Tongue (tissue), 2 donors: ENCODE data around the gene MYO5C. TPM values are rescaled to one million over a fixed set of nuclear protein-coding genes. Genes with fewer than 3 reads are reported as not detected.

ENCODE experiments used
- DNase-seq: peaks from one replicate; pipeline ENCODE4 v3.0.0-alpha.2; 2015
- total RNA-seq: library from RNA; depleted of rRNA; stranded (reverse); fragments of >200 nt; gene quantifications from one replicate; pipeline ENCODE4 v1.2.3, GENCODE V29; 2014

Gene MYO5C
- total RNA-seq: 11.0 TPM

DNA sequence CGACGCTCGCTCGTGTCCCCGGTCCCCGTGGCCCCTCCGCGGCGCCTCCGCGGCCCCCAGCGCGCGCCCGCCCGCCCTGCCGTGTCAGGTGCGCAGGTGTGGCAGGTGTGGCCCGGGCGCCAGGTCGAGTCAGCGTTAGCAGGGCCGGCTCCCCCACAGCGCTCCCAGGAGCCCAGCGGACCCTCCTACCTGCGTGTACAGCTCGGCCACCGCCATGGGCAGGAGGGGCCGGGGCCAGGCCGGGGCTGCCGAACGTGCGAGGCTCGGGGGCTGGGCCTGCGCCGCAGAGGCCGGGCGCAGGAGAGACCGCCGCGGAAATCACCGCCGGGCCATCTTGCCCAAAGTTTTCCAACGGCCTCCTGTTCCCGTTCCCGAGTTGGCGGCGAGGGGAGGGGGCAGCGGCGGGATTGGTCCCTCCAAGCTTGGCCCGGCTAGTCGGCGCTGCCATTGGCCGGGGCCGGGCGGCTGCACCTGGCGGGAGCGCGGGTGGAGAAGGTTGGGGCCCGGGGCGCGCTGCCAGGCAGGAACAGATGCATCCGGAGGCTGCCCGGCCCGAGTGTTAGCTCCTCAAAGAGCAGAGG is at the start of gene MYO5C:
Gene MYO5C (minus strand): TSS at position 384 of the 581 bp plus-strand sequence. CDS start 168 bp downstream, at position 216.
- peak; percentile 91 for DNase-seq

- no peak for DNase-seq
Observed at GRCh38 chr15:52344592-52344991, 49.0 kb upstream of the MYO5C start.

- no peak for DNase-seq
Observed at GRCh38 chr15:52343831-52344230, 48.2 kb upstream of the MYO5C start.

DNA sequence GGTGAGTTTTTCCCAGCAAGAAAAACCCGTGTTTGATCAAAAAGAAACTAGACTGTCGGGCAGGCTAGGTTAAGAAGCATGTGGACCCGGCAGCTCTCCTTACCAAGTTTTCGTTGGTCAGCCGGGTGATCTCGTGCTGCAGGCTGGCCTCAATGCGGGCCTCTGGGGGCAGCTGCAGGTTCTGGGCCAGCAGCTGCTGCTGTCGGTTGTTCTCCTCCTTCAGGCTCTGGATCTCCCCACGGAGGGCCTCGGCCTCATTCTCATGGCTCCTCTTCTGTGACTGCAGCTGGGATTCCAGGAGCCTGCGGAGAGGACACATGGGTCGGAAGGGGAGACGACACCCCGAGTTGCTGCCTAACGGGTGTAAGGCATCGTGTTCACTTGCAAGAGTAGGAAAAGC is 44.5 kb upstream of the MYO5C start:
- peak; percentile 85 for DNase-seq

DNA sequence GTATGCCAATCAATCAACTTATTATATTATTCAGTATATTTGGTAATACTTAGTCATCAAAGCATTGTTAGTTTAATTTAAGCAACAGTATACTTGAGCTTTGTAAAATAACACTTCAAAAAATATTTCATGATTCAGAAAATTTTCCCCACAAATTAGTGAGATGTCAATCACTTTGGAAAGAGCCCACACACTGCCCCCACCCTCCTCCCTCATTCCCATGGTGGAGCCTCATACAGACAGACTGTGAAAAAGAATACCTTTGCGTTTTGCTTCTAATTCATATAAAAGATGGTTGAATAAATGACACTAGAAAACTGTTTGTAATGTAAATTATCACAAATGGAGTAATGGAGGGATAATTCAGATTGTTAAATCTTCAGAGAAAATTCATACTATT is 43.3 kb upstream of the MYO5C start:
- DNase-seq: no peak

- no peak for DNase-seq
Observed at GRCh38 chr15:52338058-52338457, 42.5 kb upstream of the MYO5C start.

- no peak for DNase-seq
Observed at GRCh38 chr15:52337198-52337853, 41.7 kb upstream of the MYO5C start.

GRCh38 chr15:52336529-52336928 is 40.9 kb upstream of the MYO5C start:
- DNase-seq: peak; percentile 51

GRCh38 chr15:52334491-52335160 is 39.0 kb upstream of the MYO5C start:
- no peak for DNase-seq

- peak; percentile 50 for DNase-seq
Observed at GRCh38 chr15:52331490-52332240, 36.1 kb upstream of the MYO5C start.

DNA sequence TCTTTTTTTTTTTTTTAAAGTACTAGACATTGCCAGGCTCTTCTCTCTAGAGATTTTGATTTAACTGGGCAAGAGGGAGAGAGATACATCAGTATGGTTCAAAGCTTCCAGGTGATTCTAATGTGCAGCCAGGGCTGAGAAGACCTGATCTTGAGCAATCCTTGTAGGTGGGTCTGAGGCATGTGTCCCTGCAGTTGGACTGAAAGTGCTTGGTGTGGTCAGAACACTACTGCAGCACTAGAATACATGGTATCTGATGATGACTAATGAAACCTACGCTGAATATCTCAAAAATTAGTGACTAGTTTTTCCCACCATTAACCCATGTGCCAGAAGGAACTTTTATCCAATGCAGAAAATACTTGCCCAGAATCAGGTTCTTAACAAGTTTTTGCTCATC is 34.4 kb upstream of the MYO5C start:
- no peak for DNase-seq

DNA sequence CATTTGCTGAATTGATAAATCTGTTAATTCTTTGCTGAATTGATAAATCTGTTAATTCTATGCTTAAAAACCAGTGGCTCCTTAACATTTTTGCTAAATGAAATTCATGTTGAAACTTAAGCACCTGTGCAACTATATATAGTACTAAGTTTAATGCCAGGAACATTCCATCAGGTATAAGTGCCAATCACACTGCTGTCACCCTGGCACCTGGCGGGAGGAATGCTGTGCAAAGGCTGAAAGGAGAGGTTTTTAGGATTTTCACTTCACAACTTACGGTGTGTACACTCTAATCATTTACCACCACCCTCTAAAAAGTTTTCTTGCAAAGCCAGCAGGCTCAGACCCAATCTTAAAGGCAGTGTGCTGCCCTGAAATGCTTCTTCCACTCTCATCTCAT is 33.5 kb upstream of the MYO5C start:
- no peak for DNase-seq

GRCh38 chr15:52328680-52329079 is 33.1 kb upstream of the MYO5C start:
- DNase-seq: no peak

GRCh38 chr15:52326756-52327155 is 31.2 kb upstream of the MYO5C start:
- no peak for DNase-seq

DNA sequence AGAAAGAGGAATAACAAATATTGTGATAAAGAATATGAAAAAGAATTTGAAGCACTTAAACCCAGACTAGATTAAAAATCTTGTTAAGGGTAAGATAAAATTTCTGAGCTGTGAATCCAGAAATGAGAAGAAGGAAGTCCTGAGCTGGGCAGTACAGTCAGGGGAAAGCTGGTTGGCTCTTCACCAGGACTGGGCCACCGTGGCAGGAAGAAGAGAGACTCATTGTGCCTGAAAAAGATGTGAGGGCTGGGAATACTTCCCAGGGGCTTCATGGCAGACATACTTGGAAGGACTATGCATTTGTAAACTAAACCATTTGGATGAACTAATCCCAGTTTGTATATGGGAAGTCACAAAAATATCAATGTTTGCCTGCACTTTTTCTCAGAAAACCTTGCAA is 28.5 kb upstream of the MYO5C start:
- no peak for DNase-seq

DNA sequence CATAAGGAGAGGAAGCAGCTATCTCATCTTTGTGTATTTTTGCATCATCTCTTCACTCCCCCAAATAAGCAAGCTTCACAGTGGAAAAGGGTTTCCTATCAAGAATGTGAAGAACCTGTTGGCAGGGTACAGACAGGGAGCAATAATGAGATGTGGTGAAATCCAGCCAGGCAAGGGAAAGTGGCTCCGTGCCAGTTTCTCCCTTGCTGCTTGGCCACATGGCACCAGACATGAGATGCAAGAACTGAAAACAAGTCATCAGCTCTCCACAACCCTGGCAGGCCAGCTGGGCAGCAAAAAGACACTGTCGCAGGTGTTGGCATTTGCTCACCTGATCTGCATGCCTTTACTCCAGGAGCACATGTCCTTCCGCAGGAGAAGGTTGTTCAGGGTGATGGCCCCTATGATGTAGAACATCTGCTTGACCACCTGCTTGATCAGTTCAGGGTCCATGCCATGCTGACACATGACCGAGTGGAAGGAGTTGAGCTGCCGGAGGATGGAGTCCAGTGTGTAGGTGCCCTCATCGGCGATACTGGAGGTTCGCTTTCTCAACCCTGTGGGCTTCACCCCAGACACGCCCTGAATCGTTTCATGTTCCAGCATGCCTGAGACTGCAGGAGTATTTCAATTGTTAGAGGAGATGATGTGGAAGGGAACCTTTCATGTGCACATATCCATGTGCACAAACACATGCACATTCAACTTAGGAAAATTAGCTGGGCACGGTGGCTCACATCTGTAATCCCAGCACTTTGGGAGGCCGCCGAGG is 23.3 kb upstream of the MYO5C start:
- no peak for DNase-seq

DNA sequence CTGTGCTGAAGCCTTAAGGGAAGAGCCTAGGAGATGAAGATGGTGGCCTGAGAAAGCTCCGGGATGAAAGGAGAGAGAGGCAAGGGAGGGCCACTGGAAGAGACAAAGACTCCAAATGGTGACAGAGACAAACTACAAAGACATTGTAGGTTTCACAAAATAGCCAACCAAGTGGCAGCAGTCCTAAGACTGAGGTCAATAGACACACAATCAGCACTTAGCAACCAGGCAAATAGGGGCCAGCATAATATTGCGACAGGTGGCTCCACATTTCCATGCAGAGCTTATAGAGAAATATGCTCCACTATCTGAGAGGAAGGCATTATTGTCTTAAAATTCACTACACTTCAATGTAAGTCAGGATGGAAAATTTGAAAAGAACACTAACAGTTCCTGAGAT is 22.1 kb upstream of the MYO5C start:
- no peak for DNase-seq

GRCh38 chr15:52317022-52317421 is 21.4 kb upstream of the MYO5C start:
- no peak for DNase-seq

- no peak for DNase-seq
Observed at GRCh38 chr15:52309154-52309548, 13.5 kb upstream of the MYO5C start.

GRCh38 chr15:52308446-52309153 is 13.0 kb upstream of the MYO5C start:
- no peak for DNase-seq

GRCh38 chr15:52307847-52308246 is 12.2 kb upstream of the MYO5C start:
- no peak for DNase-seq

GRCh38 chr15:52306270-52306669 is 10.7 kb upstream of the MYO5C start:
- no peak for DNase-seq
